GM12878 (cell line): ENCODE results near the gene VPS39. TPM values are rescaled to one million over a fixed set of nuclear protein-coding genes. Genes with fewer than 3 reads are reported as not detected.

Source experiments
- ATAC-seq: fragments of 200-7000 bp; cut with Tn5 transposase; 3 replicates; pipeline ENCODE4 v1.9.1; 2020; ENCODE audit warnings: mild to moderate bottlenecking, moderate library complexity
- BruUV-seq: library from RNA; stranded (reverse); fragments of 400-500 nt; replicated peaks from 2 replicates; lab custom pipeline; 2021; lab: Mats Ljungman, UMichigan
- CTCF ChIA-PET: fragments of 300-600 bp; sonication (Branson Sonifier 250); formaldehyde crosslinking; extraction: SDS; loops from one replicate; lab custom pipeline; 2021; ENCODE audit warnings: inconsistent platforms; lab: Yijun Ruan, JAX
- POLR2A ChIA-PET: fragments of 350-600 bp; formaldehyde crosslinking; extraction: SDS; loops from one replicate; lab custom pipeline; 2021; ENCODE audit warnings: inconsistent platforms; lab: Charles Lee
- RAD21 ChIA-PET: fragments of 300-600 bp; sonication (Branson Sonifier 250); formaldehyde crosslinking; loops from one replicate; lab custom pipeline; 2023; ENCODE audit warnings: antibody characterized with exemption; ENCODE audit not compliant: unreplicated experiment; lab: Charles Lee
- SMC1A ChIA-PET: fragments of 300-600 bp; sonication (Branson Sonifier 250); formaldehyde crosslinking; loops from one replicate; lab custom pipeline; 2023; ENCODE audit not compliant: unreplicated experiment, uncharacterized antibody; lab: Charles Lee
- DNase-seq: peaks from one replicate; pipeline ENCODE4 v3.0.0-alpha.2; 2011; ENCODE audit warnings: low read depth, low spot score
- FAIRE-seq: peaks from 3 replicates; lab custom pipeline; 2011; peaks lifted over from hg19 to GRCh38; lab: Jason Lieb, UNC
- H2AFZ ChIP-seq: 2 replicates; pipeline ENCODE4 v1.6.0; 2011; ENCODE audit warnings: low read depth, low read length, control low read depth; ENCODE audit not compliant: control insufficient read depth
- H3K27ac ChIP-seq: 2 replicates; pipeline ENCODE4 v1.5.1; 2011; ENCODE audit warnings: control low read depth; ENCODE audit not compliant: control insufficient read depth, insufficient read depth
- H3K27me3 ChIP-seq, 2 experiments: replicated peaks in 1 of 2; 2 replicates each; pipeline versions ENCODE4 v1.6.0 to v1.6.1; 2011; ENCODE audit warnings: low read length in 1 of 2; ENCODE audit not compliant: control insufficient read depth in 2 of 2, insufficient read depth in 2 of 2
- H3K36me3 ChIP-seq, 2 experiments: 2 replicates each; pipeline ENCODE4 v1.5.1; 2011; ENCODE audit warnings: low read length in 1 of 2; ENCODE audit not compliant: control insufficient read depth in 2 of 2, insufficient read depth in 2 of 2
- H3K4me1 ChIP-seq: 2 replicates; pipeline ENCODE4 v1.6.1; 2011; ENCODE audit warnings: mild to moderate bottlenecking, low read length, moderate library complexity, mixed read lengths; ENCODE audit not compliant: control insufficient read depth, insufficient read depth
- H3K4me2 ChIP-seq: 2 replicates; pipeline ENCODE4 v1.6.0; 2011; ENCODE audit warnings: control low read depth; ENCODE audit not compliant: control insufficient read depth, insufficient read depth
- H3K4me3 ChIP-seq: fragments of 200-600 bp; sonication (generic); 2 replicates; pipeline ENCODE4 v1.5.1; 2016
- H3K79me2 ChIP-seq: 2 replicates; pipeline ENCODE4 v1.6.0; 2011; ENCODE audit warnings: low read length; ENCODE audit not compliant: control insufficient read depth, insufficient read depth
- H3K9ac ChIP-seq: 2 replicates; pipeline ENCODE4 v1.8.0; 2011; ENCODE audit warnings: low read length, control low read depth, mixed read lengths; ENCODE audit not compliant: control insufficient read depth, insufficient read depth
- H3K9me3 ChIP-seq: replicated peaks from 3 replicates; pipeline ENCODE4 v1.5.1; 2011; ENCODE audit warnings: mild to moderate bottlenecking, low read length; ENCODE audit not compliant: control insufficient read depth, insufficient read depth
- H4K20me1 ChIP-seq: 2 replicates; pipeline ENCODE4 v1.6.0; 2011; ENCODE audit not compliant: control insufficient read depth, insufficient read depth
- IKZF2 ChIP-seq, 2 experiments: fragments of 450-650 bp; IDR thresholded peaks; 2 replicates each; pipeline ENCODE4 v1.6.1; 2017; ENCODE audit warnings: mild to moderate bottlenecking in 2 of 2, moderate library complexity in 2 of 2
- MYB ChIP-seq: fragments of 150-350 bp; IDR thresholded peaks from 2 replicates; pipeline ENCODE4 v1.6.1; 2014; ENCODE audit warnings: mild to moderate bottlenecking, low read depth, low read length, borderline replicate concordance
- PAX8 ChIP-seq: fragments of 450-650 bp; IDR thresholded peaks from 2 replicates; pipeline ENCODE4 v1.6.1; 2017; ENCODE audit warnings: mild to moderate bottlenecking, moderate library complexity
- SUPT20H ChIP-seq: IDR thresholded peaks from 2 replicates; pipeline ENCODE4 v1.6.1; 2011; ENCODE audit warnings: low read depth, mild to moderate bottlenecking, low read length, moderate library complexity, borderline replicate concordance; ENCODE audit not compliant: control insufficient read depth
- TARDBP ChIP-seq: IDR thresholded peaks from 2 replicates; pipeline ENCODE4 v1.6.1; 2016; ENCODE audit warnings: borderline replicate concordance
- WGBS: methylation state at CpG from one replicate; pipeline ENCODE4 v1.1.6; 2016; ENCODE audit warnings: low lambda C conversion rate; ENCODE audit not compliant: insufficient replicate concordance, insufficient coverage; ENCODE audit errors: missing lambda C conversion rate; 5-methylcytosine and 5-hydroxymethylcytosine counted together
- in situ Hi-C: fragments of 300-500 bp; cut with MboI; formaldehyde crosslinking; loops from 9 replicates; pipeline ENCODE4 v1.14.3; 2018; ENCODE audit warnings: mixed read lengths
- intact Hi-C: fragments of 100-400 bp; cut with micrococcal nuclease; formaldehyde crosslinking; loops from one replicate; pipeline ENCODE4 v1.14.2; 2022; ENCODE audit not compliant: unreplicated experiment
- polyA plus RNA-seq, 11 experiments: library from polyadenylated mRNA; depleted of rRNA in 4 of 11; unstranded in 6 of 11; stranded (reverse) in 5 of 11; fragments of >200 nt; fragmentation: Nextera tagmentation in 4 of 11; fragmentation: Illumina TruSeq in 1 of 11; extraction: Ambion mirVana in 4 of 11; extraction: Trizol in 1 of 11; gene quantifications; 1 replicate in 1 of 11; 2 replicates in 10 of 11; pipeline versions ENCODE4 v1.2.1 to v1.2.3, GENCODE V29; 2011 to 2016; ENCODE audit warnings: inconsistent platforms in 2 of 11, missing spikeins in 2 of 11, low read depth in 1 of 11
- total RNA-seq, 4 experiments: library from RNA; depleted of rRNA in 3 of 4; stranded (reverse); fragments of >200 nt in 3 of 4; fragmentation: Illumina TruSeq in 1 of 4; extraction: Trizol in 1 of 4; gene quantifications; 2 replicates each; pipeline versions ENCODE4 v1.2.1 to v1.2.3, GENCODE V29; 2013 to 2021

Gene VPS39
- total and polyA plus RNA-seq, 10 of the 15 experiments (the other 5 are each of a cell fraction or from before 2014, with no cell fraction given), result 4.9 to 50.0 (median 36.2) TPM

DNA sequence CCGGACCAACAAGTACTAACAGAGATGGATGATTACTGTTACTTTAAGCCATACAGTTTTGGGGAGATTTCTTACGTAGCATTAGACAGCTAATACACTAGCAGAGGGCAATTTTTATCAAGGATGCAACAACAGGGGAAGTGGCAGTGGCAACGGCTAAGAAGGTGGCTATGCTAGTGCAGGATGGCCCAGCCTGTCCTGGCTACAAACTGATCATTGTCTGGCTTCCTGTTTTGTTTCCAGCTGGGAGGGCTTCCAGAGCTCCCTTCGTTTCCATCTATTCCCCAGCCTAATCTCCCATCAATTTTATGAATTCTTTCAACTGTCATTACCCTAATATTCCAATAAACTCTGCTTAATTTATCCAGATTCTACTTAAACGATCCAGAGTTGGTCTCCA, 35.6 kb downstream of the VPS39 start:
- intact Hi-C loops, result no loop called here
- ChIA-PET CTCF (no interaction called here), RAD21 (no interaction called here), POLR2A (no interaction called here), SMC1A (no interaction called here)
- no peak for DNase-seq
- no peaks in the 10 kb centered on the region for H4K20me1 ChIP-seq
- no TSS peak for BruUV-seq
- WGBS, result 74% methylated on average over 5 of the region's 5 CpGs
- no peaks in the 10 kb centered on the region for H3K79me2 ChIP-seq
- peaks cover 12 to 39% of the 10 kb centered on the region in 2 experiments for H3K36me3 ChIP-seq
- 0 out of 2 replicates have a peak, but pooled peaks cover 3% of the 10 kb centered on the region for H3K4me1 ChIP-seq
- no peak for FAIRE-seq
- no peak overlapping the region for H3K9ac ChIP-seq
- no peak for ATAC-seq
- no peaks in the 10 kb centered on the region for H3K27me3 ChIP-seq
- H3K4me3 ChIP-seq, result no peak overlapping the region
- no peaks in the 10 kb centered on the region for H3K9me3 ChIP-seq
- TF ChIP-seq TARDBP, result no peak
- no peak for TF ChIP-seq SUPT20H
- H3K4me2 ChIP-seq, result no peak overlapping the region
- H2AFZ ChIP-seq, result no peak overlapping the region
- in situ Hi-C loops, result no loop called here
- no peak overlapping the region for H3K27ac ChIP-seq

DNA sequence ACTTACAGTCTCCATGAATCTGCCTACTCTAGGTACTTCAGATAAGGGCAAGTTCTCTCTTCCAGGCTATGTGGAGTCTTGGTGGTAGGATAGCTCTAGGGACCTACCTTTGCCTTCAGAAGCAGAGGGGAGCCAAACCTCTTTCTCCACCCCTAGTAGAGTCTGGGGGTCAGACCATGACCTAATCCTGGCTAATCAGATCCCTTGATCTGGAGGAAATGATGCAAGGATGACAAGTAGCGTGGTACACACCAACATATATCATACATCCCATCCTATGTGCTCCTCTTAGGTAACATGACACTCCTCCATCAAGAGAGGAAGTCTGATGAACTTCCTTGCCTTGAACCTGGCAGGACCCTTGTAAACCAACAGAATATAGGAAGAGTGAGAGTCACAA, 36.3 kb downstream of the VPS39 start:
- in situ Hi-C loops (no loop called here), intact Hi-C loops (no loop called here)
- Histone ChIP-seq H4K20me1 (no peaks in the 10 kb centered on the region), H3K4me1 (0 out of 2 replicates have a peak, but pooled peaks cover 3% of the 10 kb centered on the region), H3K27me3 (no peaks in the 10 kb centered on the region), H3K4me3 (no peak overlapping the region), H3K27ac (no peak overlapping the region), H3K4me2 (no peak overlapping the region), H2AFZ (no peak overlapping the region), H3K36me3 (peaks cover 16 to 38% of the 10 kb centered on the region in 2 experiments), H3K9ac (no peak overlapping the region), H3K79me2 (no peaks in the 10 kb centered on the region), H3K9me3 (no peaks in the 10 kb centered on the region)
- CTCF ChIA-PET, result no interaction called here
- DNase-seq (no peak), FAIRE-seq (no peak), ATAC-seq (no peak)
- RAD21 ChIA-PET, result no interaction called here
- SMC1A ChIA-PET, result no interaction called here
- no peak for TF ChIP-seq PAX8
- TF ChIP-seq IKZF2 (IDR thresholded peaks at IDR 0.05), result no peak
- TF ChIP-seq MYB, result no peak
- no TSS peak for BruUV-seq
- 100% methylated on average over 1 of the region's 1 CpG for WGBS
- POLR2A ChIA-PET, result no interaction called here
